Chondrocyte (in vitro differentiated cells): Measurements from ENCODE around the gene ZFP2. TPM values are rescaled to one million over a fixed set of nuclear protein-coding genes. Genes with fewer than 3 reads are reported as not detected.

Source experiments
- DNase-seq: peaks from one replicate; pipeline ENCODE4 v3.0.0; 2021; ENCODE audit warnings: mixed read lengths, low spot score
- H3K27ac Mint-ChIP-seq: one replicate; pipeline ENCODE4 v1.8.0; 2021; ENCODE audit warnings: mild to moderate bottlenecking, moderate library complexity, mixed read lengths; ENCODE audit not compliant: unreplicated experiment
- H3K27me3 Mint-ChIP-seq: 2 replicates; pipeline ENCODE4 v1.8.0; 2021; ENCODE audit warnings: low read depth, mixed read lengths
- H3K36me3 Mint-ChIP-seq: 2 replicates; pipeline ENCODE4 v1.8.0; 2021; ENCODE audit warnings: low read depth, mixed read lengths
- H3K4me1 Mint-ChIP-seq: 2 replicates; pipeline ENCODE4 v1.8.0; 2021; ENCODE audit warnings: low read depth, mild to moderate bottlenecking, mixed read lengths
- H3K4me3 Mint-ChIP-seq: one replicate; pipeline ENCODE4 v1.8.0; 2021; ENCODE audit warnings: mild to moderate bottlenecking, moderate library complexity, mixed read lengths; ENCODE audit not compliant: unreplicated experiment
- H3K9me3 Mint-ChIP-seq: 2 replicates; pipeline ENCODE4 v1.8.0; 2021; ENCODE audit warnings: low read depth, mixed read lengths
- total RNA-seq: library from RNA; stranded (reverse); gene quantifications from 3 replicates; pipeline ENCODE4 v1.2.1, GENCODE V29; 2021
- TF ChIP-seq, protein P1 (sequence below): fragments of 200-600 bp; sonication (generic); IDR thresholded peaks from 2 replicates; pipeline ENCODE4 v1.5.0; 2021; ENCODE audit warnings: antibody characterized with exemption, mild to moderate bottlenecking, moderate library complexity

ZFP2 gene
- total RNA-seq, 1 donor from 2014 or later = 1.7 TPM

DNA sequence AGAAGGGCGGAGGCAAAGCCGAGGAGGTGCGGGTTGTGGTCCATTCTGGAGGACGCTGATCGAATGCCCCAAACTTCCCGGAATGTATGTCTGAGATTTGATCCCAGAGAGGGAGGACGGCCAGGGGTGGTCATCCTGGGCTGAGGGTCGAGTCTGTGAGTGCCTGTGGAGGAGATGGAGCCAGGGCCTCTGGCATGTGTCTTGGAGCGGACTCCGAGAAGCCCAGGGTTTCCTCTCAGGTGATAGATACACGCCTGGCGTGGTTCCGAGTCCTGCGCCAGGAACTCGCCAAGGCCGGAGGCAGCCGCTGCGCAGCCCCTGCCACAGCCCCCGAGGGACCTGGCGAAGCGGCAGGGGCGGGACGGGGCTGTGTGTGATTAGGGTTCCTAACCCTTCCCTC lies 45.6 kb downstream of the ZFP2 start:
- H3K27me3 Mint-ChIP-seq = no peaks in the 10 kb centered on the region
- H3K27ac Mint-ChIP-seq = no peak overlapping the region
- peaks cover 75% of the 10 kb centered on the region for H3K9me3 Mint-ChIP-seq
- H3K36me3 Mint-ChIP-seq = peaks cover 33% of the 10 kb centered on the region
- DNase-seq = no peak
- TF ChIP-seq, protein P1, sequence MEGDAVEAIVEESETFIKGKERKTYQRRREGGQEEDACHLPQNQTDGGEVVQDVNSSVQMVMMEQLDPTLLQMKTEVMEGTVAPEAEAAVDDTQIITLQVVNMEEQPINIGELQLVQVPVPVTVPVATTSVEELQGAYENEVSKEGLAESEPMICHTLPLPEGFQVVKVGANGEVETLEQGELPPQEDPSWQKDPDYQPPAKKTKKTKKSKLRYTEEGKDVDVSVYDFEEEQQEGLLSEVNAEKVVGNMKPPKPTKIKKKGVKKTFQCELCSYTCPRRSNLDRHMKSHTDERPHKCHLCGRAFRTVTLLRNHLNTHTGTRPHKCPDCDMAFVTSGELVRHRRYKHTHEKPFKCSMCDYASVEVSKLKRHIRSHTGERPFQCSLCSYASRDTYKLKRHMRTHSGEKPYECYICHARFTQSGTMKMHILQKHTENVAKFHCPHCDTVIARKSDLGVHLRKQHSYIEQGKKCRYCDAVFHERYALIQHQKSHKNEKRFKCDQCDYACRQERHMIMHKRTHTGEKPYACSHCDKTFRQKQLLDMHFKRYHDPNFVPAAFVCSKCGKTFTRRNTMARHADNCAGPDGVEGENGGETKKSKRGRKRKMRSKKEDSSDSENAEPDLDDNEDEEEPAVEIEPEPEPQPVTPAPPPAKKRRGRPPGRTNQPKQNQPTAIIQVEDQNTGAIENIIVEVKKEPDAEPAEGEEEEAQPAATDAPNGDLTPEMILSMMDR = no peak
- no peak overlapping the region for H3K4me3 Mint-ChIP-seq
- H3K4me1 Mint-ChIP-seq = no peaks in the 10 kb centered on the region

DNA sequence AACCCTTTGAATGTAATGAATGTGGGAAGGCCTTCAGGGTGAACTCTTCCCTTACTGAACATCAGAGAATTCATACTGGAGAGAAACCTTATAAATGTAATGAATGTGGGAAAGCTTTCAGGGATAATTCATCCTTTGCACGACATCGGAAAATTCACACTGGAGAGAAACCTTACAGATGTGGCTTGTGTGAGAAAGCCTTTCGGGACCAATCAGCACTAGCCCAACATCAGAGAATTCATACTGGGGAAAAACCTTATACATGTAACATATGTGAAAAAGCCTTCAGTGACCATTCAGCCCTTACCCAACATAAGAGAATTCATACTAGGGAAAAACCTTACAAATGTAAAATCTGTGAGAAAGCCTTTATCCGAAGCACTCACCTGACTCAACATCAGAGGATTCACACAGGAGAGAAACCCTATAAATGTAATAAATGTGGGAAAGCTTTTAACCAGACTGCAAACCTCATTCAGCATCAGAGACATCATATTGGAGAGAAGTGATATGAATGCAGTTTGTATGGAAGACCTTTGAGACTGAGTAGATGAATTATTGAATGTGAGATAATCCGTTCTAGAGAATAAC lies 69.8 kb downstream of the ZFP2 start:
- no peak overlapping the region for H3K27ac Mint-ChIP-seq
- peaks cover 25% of the 10 kb centered on the region for H3K36me3 Mint-ChIP-seq
- H3K4me1 Mint-ChIP-seq = no peaks in the 10 kb centered on the region
- peaks cover 82% of the 10 kb centered on the region for H3K9me3 Mint-ChIP-seq
- TF ChIP-seq, protein P1 = no peak
- no peaks in the 10 kb centered on the region for H3K27me3 Mint-ChIP-seq
- no peak overlapping the region for H3K4me3 Mint-ChIP-seq
- no peak for DNase-seq

DNA sequence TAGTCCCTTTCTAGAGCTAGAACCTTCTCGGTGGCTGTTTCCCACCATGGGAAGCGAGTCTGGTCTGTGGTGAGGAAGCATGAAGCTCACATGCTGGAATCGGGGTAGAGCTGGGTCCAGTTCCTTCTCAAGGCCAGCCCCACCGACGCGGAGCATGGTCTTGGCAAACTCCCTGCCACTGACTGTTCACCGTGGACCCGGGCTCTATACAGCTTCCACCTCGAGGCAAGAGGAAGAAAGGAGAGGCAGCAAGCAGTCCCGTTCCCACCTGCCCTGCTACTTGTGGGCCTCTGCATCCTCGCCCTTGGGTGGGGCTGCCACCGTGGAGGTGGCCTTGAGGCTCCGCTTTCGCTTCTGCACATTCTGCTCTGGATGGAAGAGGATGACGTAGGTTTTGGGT lies 85.7 kb downstream of the ZFP2 start:
- Mint-ChIP-seq H3K4me3 (no peak overlapping the region), H3K9me3 (peaks cover 64% of the 10 kb centered on the region), H3K36me3 (peaks cover 2% of the 10 kb centered on the region), H3K27ac (no peak overlapping the region), H3K4me1 (no peaks in the 10 kb centered on the region), H3K27me3 (no peaks in the 10 kb centered on the region)
- DNase-seq = no peak
- TF ChIP-seq, protein P1 = no peak

Other genes with a start within 250 kb of the ZFP2 start
- gene ZNF354A, start 165.3 kb upstream of the ZFP2 start, total RNA-seq = 12.6 to 13.5 TPM (median 13.4 TPM) in 3 replicates
- 12.8 to 13.9 TPM (median 13.4 TPM) in 3 replicates for gene ZNF354B, start 36.0 kb upstream of the ZFP2 start, total RNA-seq
- gene ZNF454, start 45.3 kb downstream of the ZFP2 start, total RNA-seq = 0.32 to 2.3 TPM (median 0.49 TPM) in 3 replicates
- gene GRM6, start 99.4 kb downstream of the ZFP2 start, total RNA-seq = not detected in 3 replicates
- 2.9 to 4.2 TPM (median 4.1 TPM) in 3 replicates for gene ZNF879, start 127.9 kb downstream of the ZFP2 start, total RNA-seq
- gene ZNF354C, start 164.5 kb downstream of the ZFP2 start, total RNA-seq = 3.5 to 4.5 TPM (median 3.8 TPM) in 3 replicates